ENCODE results near the gene CAMK2G. TPM values are rescaled to one million over a fixed set of nuclear protein-coding genes. Genes with fewer than 3 reads are reported as not detected.

CAMK2G gene
- total and polyA plus RNA-seq, 4 donors = 6.8 to 18.3 (median 9.9) TPM

DNA sequence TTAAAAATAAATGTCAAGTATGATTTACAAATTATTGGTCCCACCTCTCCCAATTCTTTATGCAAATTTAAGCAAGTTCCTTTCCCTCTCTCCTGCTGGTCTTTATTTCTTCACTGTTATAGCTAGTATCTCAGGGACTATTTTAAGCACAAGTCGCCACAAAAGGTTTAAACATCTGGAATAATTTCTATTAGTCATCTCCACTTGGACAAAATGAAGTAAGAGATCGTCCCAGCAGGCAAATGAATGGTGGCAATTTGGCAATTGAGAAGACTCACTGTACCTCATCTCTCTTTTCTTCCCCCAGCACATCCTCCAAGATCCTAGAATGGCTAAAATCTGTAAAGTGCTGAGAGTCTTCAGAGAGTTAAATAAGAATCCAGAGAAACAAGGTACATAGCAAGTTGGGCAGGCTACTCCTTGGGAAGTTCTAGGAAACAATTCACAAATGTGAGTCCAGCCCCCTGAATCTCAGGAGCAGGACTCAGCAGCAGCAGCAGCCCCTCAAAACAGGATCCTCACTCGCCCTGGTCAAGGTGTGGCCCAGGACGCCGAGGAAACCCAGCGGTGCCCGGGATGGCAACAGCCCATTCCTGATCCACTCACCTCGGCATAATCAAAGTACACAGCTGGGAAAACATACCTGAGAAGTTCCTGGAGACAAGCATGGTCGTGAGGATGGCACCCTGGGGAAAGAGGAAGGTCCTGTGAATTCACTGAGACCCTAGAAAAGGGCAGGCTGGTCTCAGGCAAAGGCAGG lies 32.6 kb downstream of the CAMK2G start:
- no peaks in the 10 kb centered on the region for H3K27me3 ChIP-seq (ENCODE audit: control insufficient read depth in 4 of 4, insufficient read depth in 4 of 4, low read length in 3 of 4)
- H3K9me3 ChIP-seq (ENCODE audit: control insufficient read depth in 4 of 4, low read length in 3 of 4) = no peaks in the 10 kb centered on the region
- 93% methylated on average over 9 of the region's 9 CpGs for WGBS
- H3K27ac ChIP-seq (ENCODE audit: low read depth in 1 of 2, low read length in 2 of 2) = peak overlapping the region; percentile 19 to 53
- H3K4me1 ChIP-seq (ENCODE audit: control insufficient read depth in 4 of 4, insufficient read depth in 4 of 4, low read length in 3 of 4) = peaks cover 16 to 53% (median 36%) of the 10 kb centered on the region in 4 donors
- H3K9ac ChIP-seq (ENCODE audit: low read depth in 1 of 2, low read length in 2 of 2) = no peak overlapping the region
- TF ChIP-seq RAD21 (IDR thresholded peaks at IDR 0.05) = no peak
- TF ChIP-seq, protein P1, sequence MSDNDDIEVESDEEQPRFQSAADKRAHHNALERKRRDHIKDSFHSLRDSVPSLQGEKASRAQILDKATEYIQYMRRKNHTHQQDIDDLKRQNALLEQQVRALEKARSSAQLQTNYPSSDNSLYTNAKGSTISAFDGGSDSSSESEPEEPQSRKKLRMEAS (IDR thresholded peaks at IDR 0.05) = no peak
- no peak for TF ChIP-seq HNF4G (IDR thresholded peaks at IDR 0.05)
- no peak for TF ChIP-seq TAF1 (conservative IDR thresholded peaks at IDR 0.05)
- TF ChIP-seq, protein P2, sequence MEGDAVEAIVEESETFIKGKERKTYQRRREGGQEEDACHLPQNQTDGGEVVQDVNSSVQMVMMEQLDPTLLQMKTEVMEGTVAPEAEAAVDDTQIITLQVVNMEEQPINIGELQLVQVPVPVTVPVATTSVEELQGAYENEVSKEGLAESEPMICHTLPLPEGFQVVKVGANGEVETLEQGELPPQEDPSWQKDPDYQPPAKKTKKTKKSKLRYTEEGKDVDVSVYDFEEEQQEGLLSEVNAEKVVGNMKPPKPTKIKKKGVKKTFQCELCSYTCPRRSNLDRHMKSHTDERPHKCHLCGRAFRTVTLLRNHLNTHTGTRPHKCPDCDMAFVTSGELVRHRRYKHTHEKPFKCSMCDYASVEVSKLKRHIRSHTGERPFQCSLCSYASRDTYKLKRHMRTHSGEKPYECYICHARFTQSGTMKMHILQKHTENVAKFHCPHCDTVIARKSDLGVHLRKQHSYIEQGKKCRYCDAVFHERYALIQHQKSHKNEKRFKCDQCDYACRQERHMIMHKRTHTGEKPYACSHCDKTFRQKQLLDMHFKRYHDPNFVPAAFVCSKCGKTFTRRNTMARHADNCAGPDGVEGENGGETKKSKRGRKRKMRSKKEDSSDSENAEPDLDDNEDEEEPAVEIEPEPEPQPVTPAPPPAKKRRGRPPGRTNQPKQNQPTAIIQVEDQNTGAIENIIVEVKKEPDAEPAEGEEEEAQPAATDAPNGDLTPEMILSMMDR (IDR thresholded peaks at IDR 0.05; ENCODE audit: low read depth, low read length, missing input control) = no peak
- TF ChIP-seq FOXA1 (IDR thresholded peaks at IDR 0.05) = no peak
- no peak for DNase-seq (ENCODE audit: low spot score)
- peaks cover 1 to 13% (median 8%) of the 10 kb centered on the region in 4 donors for H3K36me3 ChIP-seq (ENCODE audit: control insufficient read depth in 4 of 4, insufficient read depth in 3 of 4, low read depth in 1 of 4, low read length in 3 of 4)
- H3K4me3 ChIP-seq (ENCODE audit: low read depth in 1 of 3, low read length in 3 of 3) = no peak overlapping the region

DNA sequence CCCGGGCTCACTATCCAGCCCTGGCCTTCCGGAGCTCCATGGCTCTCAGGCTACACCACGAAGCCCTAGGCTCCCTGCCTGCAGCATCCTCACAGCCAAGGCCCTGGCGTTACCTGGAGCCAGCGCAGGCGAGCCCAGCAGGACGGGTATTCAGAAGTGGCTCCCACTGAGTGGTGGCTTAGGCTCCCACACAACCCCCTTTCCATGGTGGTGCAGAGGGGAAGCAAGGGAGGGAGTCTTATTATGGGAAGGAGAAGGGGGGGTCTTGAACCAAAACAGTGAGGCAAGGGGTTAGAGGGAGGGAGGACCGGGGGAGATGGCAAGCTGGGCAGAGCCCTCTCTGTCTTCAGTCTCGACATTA lies 33.3 kb downstream of the CAMK2G start:
- Histone ChIP-seq H3K4me3 (ENCODE audit: low read depth in 1 of 3, low read length in 3 of 3) (no peak overlapping the region), H3K9ac (ENCODE audit: low read depth in 1 of 2, low read length in 2 of 2) (no peak overlapping the region), H3K4me1 (ENCODE audit: control insufficient read depth in 4 of 4, insufficient read depth in 4 of 4, low read length in 3 of 4) (peaks cover 18 to 60% (median 42%) of the 10 kb centered on the region in 4 donors), H3K27me3 (ENCODE audit: control insufficient read depth in 4 of 4, insufficient read depth in 4 of 4, low read length in 3 of 4) (no peaks in the 10 kb centered on the region), H3K27ac (ENCODE audit: low read depth in 1 of 2, low read length in 2 of 2) (peak overlapping the region; percentile 20 to 29), H3K36me3 (ENCODE audit: control insufficient read depth in 4 of 4, insufficient read depth in 3 of 4, low read depth in 1 of 4, low read length in 3 of 4) (peaks cover 1 to 6% (median 3%) of the 10 kb centered on the region in 4 donors), H3K9me3 (ENCODE audit: control insufficient read depth in 4 of 4, low read length in 3 of 4) (no peaks in the 10 kb centered on the region)
- DNase-seq (ENCODE audit: low spot score) = no peak
- WGBS = 97% methylated on average over 9 of the region's 9 CpGs
- TF ChIP-seq, protein P3, sequence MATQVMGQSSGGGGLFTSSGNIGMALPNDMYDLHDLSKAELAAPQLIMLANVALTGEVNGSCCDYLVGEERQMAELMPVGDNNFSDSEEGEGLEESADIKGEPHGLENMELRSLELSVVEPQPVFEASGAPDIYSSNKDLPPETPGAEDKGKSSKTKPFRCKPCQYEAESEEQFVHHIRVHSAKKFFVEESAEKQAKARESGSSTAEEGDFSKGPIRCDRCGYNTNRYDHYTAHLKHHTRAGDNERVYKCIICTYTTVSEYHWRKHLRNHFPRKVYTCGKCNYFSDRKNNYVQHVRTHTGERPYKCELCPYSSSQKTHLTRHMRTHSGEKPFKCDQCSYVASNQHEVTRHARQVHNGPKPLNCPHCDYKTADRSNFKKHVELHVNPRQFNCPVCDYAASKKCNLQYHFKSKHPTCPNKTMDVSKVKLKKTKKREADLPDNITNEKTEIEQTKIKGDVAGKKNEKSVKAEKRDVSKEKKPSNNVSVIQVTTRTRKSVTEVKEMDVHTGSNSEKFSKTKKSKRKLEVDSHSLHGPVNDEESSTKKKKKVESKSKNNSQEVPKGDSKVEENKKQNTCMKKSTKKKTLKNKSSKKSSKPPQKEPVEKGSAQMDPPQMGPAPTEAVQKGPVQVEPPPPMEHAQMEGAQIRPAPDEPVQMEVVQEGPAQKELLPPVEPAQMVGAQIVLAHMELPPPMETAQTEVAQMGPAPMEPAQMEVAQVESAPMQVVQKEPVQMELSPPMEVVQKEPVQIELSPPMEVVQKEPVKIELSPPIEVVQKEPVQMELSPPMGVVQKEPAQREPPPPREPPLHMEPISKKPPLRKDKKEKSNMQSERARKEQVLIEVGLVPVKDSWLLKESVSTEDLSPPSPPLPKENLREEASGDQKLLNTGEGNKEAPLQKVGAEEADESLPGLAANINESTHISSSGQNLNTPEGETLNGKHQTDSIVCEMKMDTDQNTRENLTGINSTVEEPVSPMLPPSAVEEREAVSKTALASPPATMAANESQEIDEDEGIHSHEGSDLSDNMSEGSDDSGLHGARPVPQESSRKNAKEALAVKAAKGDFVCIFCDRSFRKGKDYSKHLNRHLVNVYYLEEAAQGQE (IDR thresholded peaks at IDR 0.05) = no peak
- TF ChIP-seq TAF1 (conservative IDR thresholded peaks at IDR 0.05) (no peak), SP1 (IDR thresholded peaks at IDR 0.05) (no peak), RAD21 (IDR thresholded peaks at IDR 0.05) (no peak), GABPA (IDR thresholded peaks at IDR 0.05 in 1 of 2, conservative IDR thresholded peaks at IDR 0.05 in 1 of 2) (no peak), JUND (IDR thresholded peaks at IDR 0.05) (no peak), EGR1 (IDR thresholded peaks at IDR 0.05; ENCODE audit: low read depth in 2 of 2) (no peak), YY1 (IDR thresholded peaks at IDR 0.05) (no peak), HNF4A (conservative IDR thresholded peaks at IDR 0.05) (no peak)
- TF ChIP-seq, protein P4, sequence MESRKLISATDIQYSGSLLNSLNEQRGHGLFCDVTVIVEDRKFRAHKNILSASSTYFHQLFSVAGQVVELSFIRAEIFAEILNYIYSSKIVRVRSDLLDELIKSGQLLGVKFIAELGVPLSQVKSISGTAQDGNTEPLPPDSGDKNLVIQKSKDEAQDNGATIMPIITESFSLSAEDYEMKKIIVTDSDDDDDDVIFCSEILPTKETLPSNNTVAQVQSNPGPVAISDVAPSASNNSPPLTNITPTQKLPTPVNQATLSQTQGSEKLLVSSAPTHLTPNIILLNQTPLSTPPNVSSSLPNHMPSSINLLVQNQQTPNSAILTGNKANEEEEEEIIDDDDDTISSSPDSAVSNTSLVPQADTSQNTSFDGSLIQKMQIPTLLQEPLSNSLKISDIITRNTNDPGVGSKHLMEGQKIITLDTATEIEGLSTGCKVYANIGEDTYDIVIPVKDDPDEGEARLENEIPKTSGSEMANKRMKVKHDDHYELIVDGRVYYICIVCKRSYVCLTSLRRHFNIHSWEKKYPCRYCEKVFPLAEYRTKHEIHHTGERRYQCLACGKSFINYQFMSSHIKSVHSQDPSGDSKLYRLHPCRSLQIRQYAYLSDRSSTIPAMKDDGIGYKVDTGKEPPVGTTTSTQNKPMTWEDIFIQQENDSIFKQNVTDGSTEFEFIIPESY (IDR thresholded peaks at IDR 0.05) = no peak
- TF ChIP-seq, protein P1 (IDR thresholded peaks at IDR 0.05) = no peak
- TF ChIP-seq, protein P5, sequence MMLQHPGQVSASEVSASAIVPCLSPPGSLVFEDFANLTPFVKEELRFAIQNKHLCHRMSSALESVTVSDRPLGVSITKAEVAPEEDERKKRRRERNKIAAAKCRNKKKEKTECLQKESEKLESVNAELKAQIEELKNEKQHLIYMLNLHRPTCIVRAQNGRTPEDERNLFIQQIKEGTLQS (IDR thresholded peaks at IDR 0.05) = no peak
